ENCODE results near the gene ARL13A.
"Not testable (repeated sequence)": the region's sequence is repeated elsewhere in the genome, so short reads cannot be mapped to it uniquely, and the experiment has no call there.

ARL13A gene

DNA sequence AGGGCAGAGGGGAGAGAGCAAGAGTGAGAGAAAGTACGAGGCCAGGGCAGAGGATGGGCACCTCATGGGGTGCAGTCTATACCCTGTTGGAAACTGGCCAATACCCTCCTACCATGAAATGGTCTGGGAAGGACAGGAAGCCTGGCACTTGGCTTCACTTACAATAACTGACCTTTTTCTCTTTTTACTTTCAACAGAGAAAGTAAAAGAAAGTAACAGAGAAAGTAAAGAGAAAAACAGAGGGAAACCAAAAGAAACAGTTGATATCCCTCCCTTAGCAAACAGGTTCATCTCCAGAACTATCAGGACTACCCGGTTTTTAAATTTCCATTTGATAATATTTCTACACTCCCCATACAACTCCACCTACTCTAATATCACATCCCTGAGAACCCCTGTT lies 20.6 kb downstream of the ARL13A start:
- no peak for DNase-seq (ENCODE audit: low spot score)

- no peak for DNase-seq (ENCODE audit: low spot score)
Observed at GRCh38 chrX:100994352-100995281, 25.1 kb downstream of the ARL13A start.

- DNase-seq (ENCODE audit: low spot score) = no peak
Observed at GRCh38 chrX:100995469-100995868, 26.0 kb downstream of the ARL13A start.

DNA sequence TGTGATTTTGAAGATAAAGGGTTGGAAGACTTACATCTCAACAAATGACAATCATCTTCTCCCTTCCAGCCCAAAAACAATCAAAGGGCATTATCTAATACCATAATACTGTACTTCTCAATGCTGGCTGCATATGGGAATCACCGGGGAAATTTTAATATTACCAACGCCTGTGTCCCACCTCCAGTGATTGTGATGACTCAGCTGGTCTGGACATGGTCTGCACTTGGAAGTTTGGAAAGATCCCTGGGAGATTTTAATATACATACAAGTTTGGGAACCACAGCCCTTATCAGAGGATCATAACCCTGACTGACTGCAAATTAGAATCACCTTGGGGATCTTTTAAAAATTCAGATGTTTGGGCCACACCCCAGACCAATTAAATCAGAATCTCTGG lies 29.9 kb downstream of the ARL13A start:
- no peak for DNase-seq (ENCODE audit: low spot score)

DNA sequence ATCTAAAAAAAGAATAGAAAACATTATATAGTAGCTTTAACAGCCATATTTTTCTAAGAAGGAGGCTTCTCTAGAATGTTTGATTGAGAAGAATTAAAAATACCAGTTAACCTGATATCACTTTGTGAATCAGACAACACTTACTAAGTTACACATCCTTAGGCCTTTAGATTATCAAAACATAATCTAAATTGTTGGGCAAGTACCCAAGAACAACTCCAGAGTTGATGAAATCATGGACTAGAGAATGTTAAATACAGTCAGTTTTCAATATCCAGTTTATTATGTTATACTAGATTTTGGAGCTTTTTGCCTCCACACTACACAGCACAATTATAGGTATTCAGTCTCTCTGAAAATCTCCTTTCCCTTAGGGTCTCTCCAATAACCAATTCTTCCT lies 39.6 kb downstream of the ARL13A start:
- no peak for DNase-seq (ENCODE audit: low spot score)

GRCh38 chrX:101012031-101012430 lies 42.5 kb downstream of the ARL13A start:
- DNase-seq (ENCODE audit: low spot score) = not testable (repeated sequence)

GRCh38 chrX:101022020-101022419 lies 52.5 kb downstream of the ARL13A start:
- DNase-seq (ENCODE audit: low spot score) = no peak

GRCh38 chrX:101025126-101025525 lies 55.6 kb downstream of the ARL13A start:
- no peak for DNase-seq (ENCODE audit: low spot score)

- DNase-seq (ENCODE audit: low spot score) = no peak
Observed at GRCh38 chrX:101028562-101028961, 59.1 kb downstream of the ARL13A start.

DNA sequence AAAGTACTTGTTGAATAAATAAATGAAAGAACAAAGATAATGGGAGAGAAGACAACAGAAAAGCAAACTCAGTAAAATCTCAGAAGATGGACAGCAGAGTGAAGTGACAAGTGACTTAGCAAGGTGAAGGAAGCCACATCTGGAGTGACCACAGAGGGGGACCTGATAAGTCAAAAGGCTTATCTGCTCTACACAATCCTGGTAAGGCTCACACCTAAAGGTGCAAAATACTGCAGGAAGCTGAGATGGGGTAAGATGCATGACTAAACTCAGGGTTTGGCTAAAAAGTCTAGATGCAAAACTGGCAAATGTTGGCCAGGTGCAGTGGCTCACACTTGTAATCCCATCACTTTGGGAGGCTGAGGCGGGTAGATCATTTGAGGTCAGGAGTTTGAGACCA lies 60.2 kb downstream of the ARL13A start:
- DNase-seq (ENCODE audit: low spot score) = no peak

DNA sequence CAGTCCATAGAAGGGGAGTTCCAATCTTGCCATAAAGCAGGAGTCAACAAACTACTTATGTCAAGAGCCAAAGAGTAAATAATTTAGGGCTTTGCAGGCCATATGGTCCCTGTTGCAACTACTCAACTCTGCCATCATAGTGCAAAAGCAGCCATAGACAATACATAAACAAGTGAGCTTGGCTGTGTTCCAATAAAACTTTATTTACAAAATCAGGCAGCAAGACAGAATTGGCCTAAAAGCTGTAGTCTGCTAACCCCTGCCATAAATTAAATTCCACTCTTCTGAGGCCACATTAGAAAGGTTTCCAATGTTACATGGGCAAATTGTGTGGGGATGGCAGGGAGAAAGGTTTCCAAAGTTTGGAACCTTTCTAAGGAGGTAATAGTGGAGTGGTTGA lies 67.7 kb downstream of the ARL13A start:
- DNase-seq (ENCODE audit: low spot score) = no peak

DNA sequence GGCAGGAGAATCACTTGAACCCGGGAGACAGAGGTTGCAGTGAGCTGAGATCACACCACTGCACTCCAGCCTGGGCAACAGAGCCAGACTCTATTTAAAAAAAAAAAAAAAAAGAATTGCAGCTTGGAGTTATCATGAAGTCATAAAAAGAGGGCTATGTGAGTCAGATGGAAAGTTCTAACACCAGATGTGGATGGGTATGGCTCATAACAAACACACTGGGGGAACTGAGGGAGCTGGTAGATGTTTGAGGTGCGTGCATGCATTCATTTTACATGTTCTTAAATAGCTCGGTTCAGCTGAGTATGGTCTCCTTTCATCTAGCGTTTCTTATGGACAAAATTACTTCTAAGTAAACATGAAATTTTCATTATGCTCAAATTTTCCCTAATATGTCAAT lies 70.7 kb downstream of the ARL13A start:
- no peak for DNase-seq (ENCODE audit: low spot score)

All from left forelimb (tissue), 1 donor.